Epithelial cell of proximal tubule (primary cell): Measurements from ENCODE around the gene ZNF768. TPM values are rescaled to one million over a fixed set of nuclear protein-coding genes. Genes with fewer than 3 reads are reported as not detected.
A peak's percentile ranks its signal among the peaks of the same experiment; 100 is the strongest.
"Not testable (repeated sequence)": the region's sequence is repeated elsewhere in the genome, so short reads cannot be mapped to it uniquely, and the experiment has no call there.

Source experiments
- DNase-seq: peaks from one replicate; pipeline ENCODE4 v3.0.0-alpha.2; 2011; ENCODE audit warnings: low read depth
- H3K4me3 ChIP-seq: 2 replicates; pipeline ENCODE4 v1.5.1; 2011; ENCODE audit warnings: low read depth, mild to moderate bottlenecking, low read length
- total RNA-seq: library from RNA; depleted of rRNA; stranded (reverse); fragments of >200 nt; gene quantifications from 2 replicates; pipeline ENCODE4 v1.2.3, GENCODE V29; 2015
- TF ChIP-seq, protein P1 (sequence below): conservative IDR thresholded peaks from 2 replicates; pipeline ENCODE4 v1.5.1; 2012; ENCODE audit warnings: low read depth, mild to moderate bottlenecking, low read length

The ZNF768 gene
- total RNA-seq, 1 donor from 2014 or later = 35.2 TPM

DNA sequence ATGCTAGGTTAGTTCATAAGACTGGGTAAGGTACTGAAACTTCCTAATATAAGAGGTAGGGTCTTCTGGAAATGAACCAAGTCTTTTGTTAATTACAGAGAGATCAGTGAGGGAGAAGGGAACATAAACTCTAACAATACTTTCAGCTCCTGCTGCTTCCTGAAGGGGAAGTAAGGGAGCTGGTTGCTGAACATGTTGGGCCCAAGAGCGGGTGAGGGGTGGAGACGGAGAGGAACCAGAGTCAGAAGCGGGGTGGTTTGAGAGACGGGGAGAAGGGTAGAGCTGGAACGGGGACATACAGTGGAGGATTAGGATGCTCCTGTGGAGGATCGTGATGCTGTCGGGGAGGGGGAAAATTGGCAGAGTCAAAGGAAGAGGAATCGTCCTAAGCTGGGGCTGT lies 19.7 kb upstream of the ZNF768 start:
- DNase-seq = no peak
- no peak overlapping the region for H3K4me3 ChIP-seq
- TF ChIP-seq, protein P1, sequence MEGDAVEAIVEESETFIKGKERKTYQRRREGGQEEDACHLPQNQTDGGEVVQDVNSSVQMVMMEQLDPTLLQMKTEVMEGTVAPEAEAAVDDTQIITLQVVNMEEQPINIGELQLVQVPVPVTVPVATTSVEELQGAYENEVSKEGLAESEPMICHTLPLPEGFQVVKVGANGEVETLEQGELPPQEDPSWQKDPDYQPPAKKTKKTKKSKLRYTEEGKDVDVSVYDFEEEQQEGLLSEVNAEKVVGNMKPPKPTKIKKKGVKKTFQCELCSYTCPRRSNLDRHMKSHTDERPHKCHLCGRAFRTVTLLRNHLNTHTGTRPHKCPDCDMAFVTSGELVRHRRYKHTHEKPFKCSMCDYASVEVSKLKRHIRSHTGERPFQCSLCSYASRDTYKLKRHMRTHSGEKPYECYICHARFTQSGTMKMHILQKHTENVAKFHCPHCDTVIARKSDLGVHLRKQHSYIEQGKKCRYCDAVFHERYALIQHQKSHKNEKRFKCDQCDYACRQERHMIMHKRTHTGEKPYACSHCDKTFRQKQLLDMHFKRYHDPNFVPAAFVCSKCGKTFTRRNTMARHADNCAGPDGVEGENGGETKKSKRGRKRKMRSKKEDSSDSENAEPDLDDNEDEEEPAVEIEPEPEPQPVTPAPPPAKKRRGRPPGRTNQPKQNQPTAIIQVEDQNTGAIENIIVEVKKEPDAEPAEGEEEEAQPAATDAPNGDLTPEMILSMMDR = no peak

DNA sequence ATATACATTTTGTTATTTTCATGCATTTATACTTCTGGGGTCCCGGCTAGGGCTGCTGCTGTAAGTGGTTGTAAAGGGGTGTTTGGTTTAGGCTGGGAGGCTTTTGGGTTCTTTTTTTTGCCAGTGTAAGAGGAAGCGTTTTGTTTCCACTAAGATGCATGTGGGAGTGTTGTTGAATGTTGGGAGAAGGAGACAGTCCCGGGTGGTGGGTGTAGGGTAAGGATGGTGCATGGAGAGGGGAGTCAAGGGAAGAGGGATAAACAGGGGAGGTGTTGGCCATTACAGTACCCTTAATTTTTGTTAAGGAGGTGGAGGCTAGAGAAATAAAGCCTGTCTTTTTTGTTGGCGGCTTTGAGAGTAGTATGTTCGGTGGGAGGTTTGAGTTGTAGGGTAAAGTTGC lies 16.7 kb upstream of the ZNF768 start:
- TF ChIP-seq, protein P1 = no peak
- DNase-seq = no peak
- H3K4me3 ChIP-seq = no peak overlapping the region

DNA sequence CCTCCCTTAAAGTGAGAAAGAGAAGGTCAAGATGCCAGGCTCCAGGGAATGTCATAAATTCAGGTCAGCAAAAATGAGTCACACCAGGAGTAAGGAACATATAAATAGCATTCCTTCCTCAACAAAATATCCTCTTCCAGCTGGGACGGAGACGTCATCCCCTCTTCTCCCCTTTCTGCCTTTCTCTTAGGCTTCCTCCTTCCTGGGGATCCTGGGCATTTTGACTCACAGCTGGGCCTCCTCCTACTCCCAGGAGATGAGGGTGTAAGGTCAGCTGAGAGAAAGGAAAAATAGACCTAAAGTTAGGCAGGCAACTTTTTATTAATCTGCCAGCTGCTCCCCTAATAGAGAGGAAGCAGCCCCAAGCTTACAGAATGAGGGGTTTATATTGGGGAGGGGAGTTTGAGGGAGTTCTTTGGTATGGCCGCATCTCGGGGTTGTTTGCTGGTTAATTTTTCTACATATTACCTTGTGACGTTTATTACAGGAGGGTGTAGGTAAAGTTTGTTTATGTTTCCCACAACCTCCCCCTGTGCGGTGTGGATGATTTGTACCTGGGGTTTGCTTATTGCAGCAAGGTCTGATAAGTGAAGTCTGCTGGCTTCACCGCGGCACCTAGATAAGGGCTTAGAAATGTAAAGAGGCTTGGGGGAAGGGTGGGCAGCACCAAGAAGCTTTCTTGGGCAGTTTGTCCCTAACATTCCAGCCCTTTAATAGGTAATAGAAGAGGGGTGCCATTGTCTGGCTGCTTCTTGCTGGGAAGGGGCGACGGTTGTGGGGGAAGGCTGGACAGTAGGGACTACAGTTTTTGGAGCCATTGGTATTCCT lies 15.3 kb upstream of the ZNF768 start:
- DNase-seq = no peak
- no peak overlapping the region for H3K4me3 ChIP-seq
- TF ChIP-seq, protein P1 = no peak

DNA sequence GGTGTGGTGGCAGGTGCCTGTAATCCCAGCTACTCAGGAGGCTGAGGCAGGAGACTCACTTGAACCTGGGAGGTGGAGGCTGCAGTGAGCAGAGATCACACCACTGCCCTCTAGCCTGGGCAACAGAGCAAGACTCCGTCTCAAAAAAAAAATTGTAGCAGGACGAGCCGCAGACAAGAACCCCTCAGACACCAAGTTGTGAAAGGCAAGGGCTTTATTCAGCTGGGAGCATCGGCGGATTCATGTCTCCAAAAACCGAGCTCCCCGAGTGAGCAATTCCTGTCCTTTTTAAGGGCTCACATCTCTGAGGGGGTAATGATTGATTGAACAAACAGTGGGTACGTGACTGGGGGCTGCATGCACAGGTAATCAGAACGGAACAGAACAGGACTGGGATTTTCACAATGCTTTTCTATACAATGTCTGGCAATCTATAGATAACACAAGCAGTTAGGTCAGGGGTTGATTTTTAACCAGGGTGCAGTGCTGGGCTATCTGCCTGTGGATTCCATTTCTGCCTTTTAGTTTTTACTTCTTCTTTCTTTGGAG lies 14.6 kb upstream of the ZNF768 start:
- DNase-seq, H3K4me3 ChIP-seq: not testable (repeated sequence)

DNA sequence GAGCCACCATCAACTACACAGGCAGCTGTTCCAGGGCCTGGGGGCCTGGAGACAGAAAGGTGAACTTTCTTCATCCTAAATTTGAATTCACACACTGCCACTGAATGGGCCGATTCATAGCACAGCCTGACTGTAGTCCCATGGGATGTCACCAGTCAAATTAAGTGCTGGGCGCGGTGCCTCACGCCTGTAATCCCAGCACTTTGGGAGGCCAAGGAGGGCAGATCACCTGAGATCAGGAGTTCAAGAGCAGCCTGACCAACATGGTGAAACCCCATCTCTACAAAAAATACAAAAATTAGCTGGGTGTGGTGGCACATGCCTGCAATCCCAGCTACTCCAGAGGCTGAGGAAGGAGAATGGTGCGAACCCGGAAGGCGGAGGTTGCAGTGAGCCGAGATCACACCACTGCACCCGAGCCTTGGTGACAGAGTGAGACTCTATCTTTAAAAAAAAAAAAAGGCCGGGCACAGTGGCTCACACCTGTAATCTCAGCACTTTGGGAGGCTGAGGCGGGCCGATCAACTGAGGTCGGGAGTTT lies 13.7 kb upstream of the ZNF768 start:
- not testable (repeated sequence) for DNase-seq, H3K4me3 ChIP-seq

DNA sequence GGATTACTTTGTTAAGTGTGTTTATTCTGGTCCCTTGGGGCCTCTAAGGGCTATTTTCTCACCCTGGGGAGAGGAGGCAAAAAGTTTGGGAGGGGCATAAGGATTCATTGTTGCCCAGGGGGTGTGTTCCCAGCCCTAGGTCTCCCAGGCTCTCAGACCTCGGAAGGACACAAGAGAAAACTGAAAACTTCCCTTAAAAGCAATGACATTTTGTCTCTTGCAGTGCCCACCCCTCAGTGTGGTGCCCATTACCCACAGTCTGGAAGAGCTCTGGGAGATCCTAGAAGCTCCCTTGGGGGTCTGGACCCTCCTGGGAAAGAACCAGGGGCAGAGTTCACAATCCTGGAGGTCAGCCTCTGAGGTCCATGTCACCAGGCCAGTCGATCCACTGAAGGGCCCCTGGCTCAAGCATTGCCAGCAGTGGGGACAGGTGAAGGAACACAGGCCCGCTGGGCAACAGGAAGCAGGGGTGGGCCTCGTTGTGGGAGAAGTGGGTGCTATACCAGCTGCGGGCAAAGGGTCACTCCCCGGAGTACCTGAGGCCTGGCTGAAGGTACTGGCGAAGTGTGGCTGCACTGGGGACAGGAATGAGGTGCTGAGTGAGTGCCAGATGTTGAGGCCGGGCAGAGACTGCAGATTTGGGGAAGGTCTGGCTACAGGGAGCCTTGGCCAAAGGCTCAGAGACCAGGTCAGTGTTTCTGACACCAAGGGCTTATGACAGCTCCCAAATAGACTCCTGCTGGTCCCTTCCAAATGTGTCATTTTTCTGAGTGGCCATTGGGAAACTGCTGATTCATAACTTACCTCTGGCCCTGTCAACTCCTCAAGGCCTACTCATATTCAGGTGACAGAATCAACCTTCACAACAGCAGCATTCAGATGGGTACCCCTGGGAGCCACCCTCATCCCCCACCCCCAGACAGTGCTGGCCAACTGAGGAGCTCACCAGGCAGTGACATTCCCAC lies 12.9 kb upstream of the ZNF768 start:
- DNase-seq = no peak

DNA sequence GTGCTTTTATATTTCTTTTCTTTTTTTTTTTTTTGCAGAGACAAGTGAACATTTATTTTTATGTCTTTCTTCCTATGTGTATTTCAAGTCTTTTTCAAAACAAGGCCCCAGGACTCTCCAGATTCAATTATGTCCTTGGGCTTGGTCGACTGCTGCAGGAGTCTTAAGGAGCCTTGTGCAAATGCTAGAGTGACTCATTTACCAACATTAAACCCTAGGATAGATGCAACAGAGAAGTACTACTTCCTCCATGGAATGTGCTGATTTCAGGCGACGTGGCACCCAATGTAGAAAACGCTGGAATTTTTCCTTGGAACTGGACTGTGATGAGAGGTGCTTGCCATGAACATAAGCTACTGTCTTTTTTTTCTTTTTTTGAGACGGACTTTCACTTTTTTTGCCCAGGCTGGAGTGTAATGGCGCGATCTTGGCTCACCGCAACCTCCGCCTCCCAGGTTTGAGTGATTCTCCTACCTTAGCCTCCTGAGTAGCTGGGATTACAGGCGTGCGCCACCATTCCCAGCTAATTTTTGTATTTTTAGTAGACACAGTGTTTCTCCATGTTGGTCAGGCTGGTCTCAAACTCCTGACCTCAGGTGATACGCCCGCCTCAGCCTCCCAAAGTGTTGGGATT lies 10.1 kb upstream of the ZNF768 start:
- not testable (repeated sequence) for DNase-seq
- peak overlapping the region; percentile 63 for H3K4me3 ChIP-seq

More for the DNA sequence above, 12.9 kb upstream of the ZNF768 start:
- no peak overlapping the region for H3K4me3 ChIP-seq
- TF ChIP-seq, protein P1 = no peak

DNA sequence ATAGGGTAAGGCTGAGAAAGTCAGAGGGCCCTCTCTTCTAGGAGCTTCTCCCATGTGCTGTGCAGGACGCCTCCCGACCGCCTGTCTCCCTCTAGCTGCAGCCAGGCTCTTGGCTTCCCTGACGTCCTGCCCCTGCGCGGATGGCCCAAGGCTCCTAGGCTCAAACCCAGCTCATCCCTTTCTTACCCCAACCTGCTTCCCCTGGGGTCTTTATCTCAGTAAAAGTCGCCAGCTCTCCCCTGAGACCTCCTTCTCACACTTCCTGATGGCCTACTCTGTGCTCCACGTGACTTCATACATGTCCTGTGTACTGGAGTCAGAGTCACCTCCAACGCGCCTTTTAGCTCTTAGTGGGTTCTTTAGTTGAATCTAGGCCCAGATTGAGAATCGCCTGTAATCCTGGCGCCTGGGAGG lies 9.4 kb upstream of the ZNF768 start:
- TF ChIP-seq, protein P1 = peak; percentile 72
- H3K4me3 ChIP-seq = peak overlapping the region; percentile 63
- no peak for DNase-seq
